H9 (cell line): ENCODE data around the gene CMTM8. TPM values are rescaled to one million over a fixed set of nuclear protein-coding genes. Genes with fewer than 3 reads are reported as not detected.

Source experiments
- DNase-seq: peaks from one replicate; pipeline ENCODE4 v3.0.0-alpha.2; 2017
- H2AFZ ChIP-seq: one replicate; pipeline ENCODE4 v1.6.1; 2013; ENCODE audit warnings: mild to moderate bottlenecking, low read length, control low read depth, moderate library complexity
- H2AK5ac ChIP-seq: 2 replicates; pipeline ENCODE4 v1.6.1; 2013; ENCODE audit warnings: low read length, control low read depth, mixed read lengths; ENCODE audit not compliant: insufficient read length
- H2BK120ac ChIP-seq: one replicate; pipeline ENCODE4 v1.6.1; 2013; ENCODE audit warnings: low read depth, mild to moderate bottlenecking, low read length, control low read depth, inconsistent platforms; ENCODE audit not compliant: poor library complexity, severe bottlenecking
- H2BK12ac ChIP-seq: 2 replicates; pipeline ENCODE4 v1.6.1; 2013; ENCODE audit warnings: low read length, control low read depth, mixed read lengths, low read depth; ENCODE audit not compliant: insufficient read length
- H2BK15ac ChIP-seq: 2 replicates; pipeline ENCODE4 v1.6.1; 2013; ENCODE audit warnings: low read depth, low read length, control low read depth
- H2BK20ac ChIP-seq: one replicate; pipeline ENCODE4 v1.6.1; 2013; ENCODE audit warnings: low read depth, mild to moderate bottlenecking, low read length, control low read depth, inconsistent platforms; ENCODE audit not compliant: poor library complexity, severe bottlenecking
- H2BK5ac ChIP-seq: 2 replicates; pipeline ENCODE4 v1.6.1; 2013; ENCODE audit warnings: low read length, control low read depth, mixed read lengths; ENCODE audit not compliant: insufficient read length
- H3K14ac ChIP-seq: 2 replicates; pipeline ENCODE4 v1.6.1; 2013; ENCODE audit warnings: low read length, control low read depth; ENCODE audit not compliant: insufficient read depth
- H3K18ac ChIP-seq: 2 replicates; pipeline ENCODE4 v1.6.1; 2013; ENCODE audit warnings: low read depth, mild to moderate bottlenecking, mixed read lengths, low read length, control low read depth; ENCODE audit not compliant: insufficient read length
- H3K23ac ChIP-seq: 2 replicates; pipeline ENCODE4 v1.6.1; 2013; ENCODE audit warnings: low read length, control low read depth, mixed read lengths, low read depth; ENCODE audit not compliant: insufficient read length
- H3K23me2 ChIP-seq: 2 replicates; pipeline ENCODE4 v1.6.1; 2013; ENCODE audit warnings: low read depth, mild to moderate bottlenecking, mixed read lengths, low read length, control low read depth; ENCODE audit not compliant: insufficient read length, poor library complexity, severe bottlenecking
- H3K27ac ChIP-seq: 2 replicates; pipeline ENCODE4 v1.5.1; 2013; ENCODE audit warnings: low read length, control low read depth, mixed read lengths, low read depth; ENCODE audit not compliant: insufficient read length
- H3K27me3 ChIP-seq: 2 replicates; pipeline ENCODE4 v1.6.1; 2013; ENCODE audit warnings: low read length, control low read depth, inconsistent platforms; ENCODE audit not compliant: insufficient read depth
- H3K4ac ChIP-seq: 2 replicates; pipeline ENCODE4 v1.6.1; 2013; ENCODE audit warnings: low read depth, mild to moderate bottlenecking, control low read depth, inconsistent platforms, low read length, moderate library complexity
- H3K4me1 ChIP-seq: 2 replicates; pipeline ENCODE4 v1.6.1; 2013; ENCODE audit warnings: low read length, control low read depth, inconsistent platforms; ENCODE audit not compliant: insufficient read depth
- H3K4me2 ChIP-seq: 2 replicates; pipeline ENCODE4 v1.6.1; 2013; ENCODE audit warnings: low read length, control low read depth, mixed read lengths; ENCODE audit not compliant: insufficient read length, insufficient read depth
- H3K56ac ChIP-seq: 2 replicates; pipeline ENCODE4 v1.6.1; 2013; ENCODE audit warnings: low read depth, mild to moderate bottlenecking, mixed read lengths, low read length, control low read depth; ENCODE audit not compliant: insufficient read length
- H3K79me1 ChIP-seq: 2 replicates; pipeline ENCODE4 v1.6.1; 2013; ENCODE audit warnings: low read depth, mild to moderate bottlenecking, moderate library complexity, low read length, control low read depth, inconsistent platforms; ENCODE audit not compliant: insufficient read depth, poor library complexity, severe bottlenecking
- H3K79me2 ChIP-seq: 2 replicates; pipeline ENCODE4 v1.6.1; 2013; ENCODE audit warnings: low read length, control low read depth, inconsistent platforms; ENCODE audit not compliant: insufficient read depth
- H3K9ac ChIP-seq: 2 replicates; pipeline ENCODE4 v1.6.1; 2013; ENCODE audit warnings: low read length, control low read depth, mixed read lengths; ENCODE audit not compliant: insufficient read length; ENCODE audit errors: extremely low read depth
- H3K9me3 ChIP-seq: one replicate; pipeline ENCODE4 v1.6.1; 2013; ENCODE audit warnings: low read depth, low read length, inconsistent platforms; ENCODE audit not compliant: control insufficient read depth
- H3T11ph ChIP-seq: one replicate; pipeline ENCODE4 v1.6.1; 2013; ENCODE audit warnings: mild to moderate bottlenecking, low read length, control low read depth, inconsistent platforms
- H4K20me1 ChIP-seq: one replicate; pipeline ENCODE4 v1.6.1; 2013; ENCODE audit not compliant: control insufficient read depth, insufficient read length, insufficient read depth
- H4K5ac ChIP-seq: 2 replicates; pipeline ENCODE4 v1.6.1; 2013; ENCODE audit warnings: low read depth, mild to moderate bottlenecking, mixed read lengths, low read length, control low read depth; ENCODE audit not compliant: insufficient read length
- H4K8ac ChIP-seq: replicated peaks from 2 replicates; pipeline ENCODE4 v1.6.1; 2013; ENCODE audit warnings: low read length, control low read depth, mixed read lengths, low read depth; ENCODE audit not compliant: insufficient read length
- H4K91ac ChIP-seq: 2 replicates; pipeline ENCODE4 v1.6.1; 2013; ENCODE audit warnings: low read depth, mild to moderate bottlenecking, moderate library complexity, mixed read lengths, low read length, control low read depth; ENCODE audit not compliant: insufficient read length
- H3K27ac Mint-ChIP-seq, 3 experiments: 2 replicates in 2 of 3; 3 replicates in 1 of 3; pipeline ENCODE4 v1.8.0; 2020 to 2021; ENCODE audit warnings: mixed read lengths in 3 of 3, mild to moderate bottlenecking in 1 of 3, moderate library complexity in 1 of 3
- H3K27me3 Mint-ChIP-seq: 2 replicates; pipeline ENCODE4 v1.8.0; 2021; ENCODE audit warnings: low read depth, mild to moderate bottlenecking, moderate library complexity, mixed read lengths
- H3K36me3 Mint-ChIP-seq, 3 experiments: 2 replicates in 2 of 3; 3 replicates in 1 of 3; pipeline ENCODE4 v1.8.0; 2020 to 2021; ENCODE audit warnings: low read depth in 3 of 3, mixed read lengths in 3 of 3; ENCODE audit not compliant: insufficient read depth in 1 of 3
- H3K4me1 Mint-ChIP-seq, 2 experiments: 2 replicates each; pipeline ENCODE4 v1.8.0; 2020; ENCODE audit warnings: mixed read lengths in 2 of 2
- H3K4me3 Mint-ChIP-seq, 2 experiments: 2 replicates in 1 of 2; 3 replicates in 1 of 2; pipeline ENCODE4 v1.8.0; 2020 to 2021; ENCODE audit warnings: mild to moderate bottlenecking in 2 of 2, mixed read lengths in 2 of 2, moderate library complexity in 1 of 2
- H3K9me3 Mint-ChIP-seq, 2 experiments: 2 replicates in 1 of 2; 3 replicates in 1 of 2; pipeline ENCODE4 v1.8.0; 2020; ENCODE audit warnings: mild to moderate bottlenecking in 2 of 2, mixed read lengths in 2 of 2, moderate library complexity in 1 of 2
- CTCF ChIP-seq: fragments of 200-600 bp; sonication (generic); conservative IDR thresholded peaks from 3 replicates; pipeline ENCODE4 v1.8.0; 2021; ENCODE audit warnings: antibody characterized with exemption, mild to moderate bottlenecking
- WGBS: extraction: QIAGEN DNeasy Blood & Tissue Kit; methylation state at CpG from one replicate; pipeline ENCODE4 v1.1.7; 2013; ENCODE audit warnings: missing lambda C conversion rate, low lambda C conversion rate, mixed read lengths; ENCODE audit not compliant: insufficient read length; ENCODE audit errors: extremely low coverage; 5-methylcytosine and 5-hydroxymethylcytosine counted together
- total RNA-seq: library from RNA; stranded (reverse); gene quantifications from 2 replicates; pipeline ENCODE4 v1.2.1, GENCODE V29; 2021

The CMTM8 gene
- total RNA-seq, 1 experiment from 2014 or later, result 4.0 TPM

- Histone ChIP-seq H2BK20ac (no peak overlapping the region), H3K79me2 (peaks cover 4% of the 10 kb centered on the region; the same call in 1 of the 2 replicates)
- peaks cover 0 to 7% (median 3%) of the 10 kb centered on the region in 3 experiments; a peak in 5 of 7 replicates for H3K36me3 Mint-ChIP-seq
Observed at GRCh38 chr3:32405155-32405554, 166.7 kb downstream of the CMTM8 start.

More at GRCh38 chr3:32405155-32405554, 166.7 kb downstream of the CMTM8 start:
- H4K5ac ChIP-seq, result no peak overlapping the region
- no peak overlapping the region for H3K9ac ChIP-seq
- H3K14ac ChIP-seq, result no peak overlapping the region
- H4K20me1 ChIP-seq, result no peaks in the 10 kb centered on the region
- no peaks in the 10 kb centered on the region for H3K23me2 ChIP-seq
- no peak overlapping the region for H3K27ac Mint-ChIP-seq
- peaks cover 44 to 50% of the 10 kb centered on the region in 2 experiments for H3K4me1 Mint-ChIP-seq
- H2AFZ ChIP-seq, result no peak overlapping the region
- no peaks in the 10 kb centered on the region for H3K79me1 ChIP-seq
- H2BK120ac ChIP-seq, result no peak overlapping the region
- H3K4me3 Mint-ChIP-seq, result no peak overlapping the region
- DNase-seq, result no peak
- no peak overlapping the region for H3K4ac ChIP-seq
- H3K56ac ChIP-seq, result no peak overlapping the region
- H2BK15ac ChIP-seq, result no peak overlapping the region
- no CpG with 5 or more reads among the region's 2 CpGs for WGBS
- TF ChIP-seq CTCF, result no peak
- no peak overlapping the region for H2BK5ac ChIP-seq
- H3T11ph ChIP-seq, result no peak overlapping the region
- H3K4me1 ChIP-seq, result peaks cover 4% of the 10 kb centered on the region; the same call in 1 of the 2 replicates
- H3K23ac ChIP-seq, result no peak overlapping the region
- no peaks in the 10 kb centered on the region for H3K9me3 ChIP-seq
- no peak overlapping the region for H3K27ac ChIP-seq
- no peak overlapping the region for H4K91ac ChIP-seq
- H2AK5ac ChIP-seq, result no peak overlapping the region
- no peaks in the 10 kb centered on the region; a peak in 1 of 5 replicates for H3K9me3 Mint-ChIP-seq
- H2BK12ac ChIP-seq, result no peak overlapping the region
- no peaks in the 10 kb centered on the region for H3K27me3 ChIP-seq
- H4K8ac ChIP-seq, result no peak overlapping the region
- no peak overlapping the region for H3K18ac ChIP-seq
- 0 out of 2 replicates have a peak, but pooled peaks cover 1% of the 10 kb centered on the region for H3K27me3 Mint-ChIP-seq
- H3K4me2 ChIP-seq, result no peak overlapping the region
